Activated CD8-positive, alpha-beta T cell treated with anti-CD3 and anti-CD28 coated beads for 36 hours (primary cell): Measurements from ENCODE around the gene LRP1. TPM values are rescaled to one million over a fixed set of nuclear protein-coding genes. Genes with fewer than 3 reads are reported as not detected.

Experiments
- ATAC-seq: fragments of 200-7000 bp; cut with Tn5 transposase; one replicate; pipeline ENCODE4 v1.10.0; 2021; ENCODE audit warnings: mild to moderate bottlenecking, moderate library complexity
- CTCF ChIA-PET: fragments of 350-600 bp; sonication (Branson Sonifier 250); formaldehyde crosslinking; loops from one replicate; lab custom pipeline; 2021; ENCODE audit warnings: antibody characterized with exemption; lab: Charles Lee
- POLR2A ChIA-PET: fragments of 350-600 bp; sonication (Branson Sonifier 250); formaldehyde crosslinking; loops from one replicate; lab custom pipeline; 2021; ENCODE audit warnings: antibody characterized with exemption; lab: Charles Lee
- DNase-seq: peaks from one replicate; pipeline ENCODE4 v3.0.0-alpha.2; 2020
- H3K27ac Mint-ChIP-seq: one replicate; pipeline ENCODE4 v1.8.0; 2021; ENCODE audit warnings: mild to moderate bottlenecking, mixed read lengths
- H3K27me3 Mint-ChIP-seq: one replicate; pipeline ENCODE4 v1.8.0; 2021; ENCODE audit warnings: mixed read lengths
- H3K36me3 Mint-ChIP-seq: one replicate; pipeline ENCODE4 v1.8.0; 2021; ENCODE audit warnings: low read depth, mixed read lengths
- H3K4me1 Mint-ChIP-seq: one replicate; pipeline ENCODE4 v1.8.0; 2021; ENCODE audit warnings: low read depth, mixed read lengths
- H3K4me3 Mint-ChIP-seq: one replicate; pipeline ENCODE4 v1.8.0; 2021; ENCODE audit warnings: mild to moderate bottlenecking, moderate library complexity, mixed read lengths
- H3K9me3 Mint-ChIP-seq: one replicate; pipeline ENCODE4 v1.8.0; 2021; ENCODE audit warnings: mixed read lengths
- intact Hi-C: fragments of 100-400 bp; cut with micrococcal nuclease; formaldehyde crosslinking; loops from one replicate; pipeline ENCODE4 v1.10.0; 2022
- total RNA-seq, 2 experiments: library from RNA; stranded (reverse); gene quantifications; one replicate each; pipeline ENCODE4 v1.2.3, GENCODE V29; 2021
- TF ChIP-seq, protein P1 (sequence below): fragments of 200-600 bp; IDR thresholded peaks from one replicate; pipeline ENCODE4 v1.8.0; 2022; ENCODE audit warnings: antibody characterized with exemption, mild to moderate bottlenecking

Gene LRP1
- total RNA-seq, 2 experiments from 2014 or later = 1.5 to 1.9 TPM

DNA sequence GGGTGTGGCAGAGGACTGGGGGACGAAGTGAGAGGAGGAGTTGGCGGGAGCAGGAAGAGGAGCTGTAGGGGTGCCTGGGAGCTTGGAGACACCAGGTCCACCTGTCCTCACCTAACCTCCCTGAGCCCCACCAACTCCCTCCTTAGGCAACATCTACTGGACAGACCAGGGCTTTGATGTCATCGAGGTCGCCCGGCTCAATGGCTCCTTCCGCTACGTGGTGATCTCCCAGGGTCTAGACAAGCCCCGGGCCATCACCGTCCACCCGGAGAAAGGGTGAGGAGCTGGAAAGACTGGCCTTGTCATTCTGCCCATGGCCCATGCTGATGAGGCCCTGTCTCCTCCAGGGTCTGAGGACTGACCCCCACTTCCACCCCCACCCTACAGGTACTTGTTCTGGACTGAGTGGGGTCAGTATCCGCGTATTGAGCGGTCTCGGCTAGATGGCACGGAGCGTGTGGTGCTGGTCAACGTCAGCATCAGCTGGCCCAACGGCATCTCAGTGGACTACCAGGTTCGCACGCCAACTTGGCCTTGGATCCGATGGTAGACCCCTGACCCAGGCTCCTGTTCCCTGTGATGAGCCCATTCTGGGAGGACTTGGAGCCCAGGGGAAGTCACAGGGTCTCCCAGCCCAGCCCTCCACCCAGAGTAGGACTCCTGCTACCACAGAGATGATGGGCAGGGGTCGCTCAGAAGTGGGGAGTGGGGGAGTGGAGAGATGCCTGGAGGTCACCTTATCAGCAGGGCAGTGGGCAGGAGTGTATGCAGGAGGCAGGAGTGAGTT is 55.8 kb downstream of the LRP1 start:
- TF ChIP-seq, protein P1, sequence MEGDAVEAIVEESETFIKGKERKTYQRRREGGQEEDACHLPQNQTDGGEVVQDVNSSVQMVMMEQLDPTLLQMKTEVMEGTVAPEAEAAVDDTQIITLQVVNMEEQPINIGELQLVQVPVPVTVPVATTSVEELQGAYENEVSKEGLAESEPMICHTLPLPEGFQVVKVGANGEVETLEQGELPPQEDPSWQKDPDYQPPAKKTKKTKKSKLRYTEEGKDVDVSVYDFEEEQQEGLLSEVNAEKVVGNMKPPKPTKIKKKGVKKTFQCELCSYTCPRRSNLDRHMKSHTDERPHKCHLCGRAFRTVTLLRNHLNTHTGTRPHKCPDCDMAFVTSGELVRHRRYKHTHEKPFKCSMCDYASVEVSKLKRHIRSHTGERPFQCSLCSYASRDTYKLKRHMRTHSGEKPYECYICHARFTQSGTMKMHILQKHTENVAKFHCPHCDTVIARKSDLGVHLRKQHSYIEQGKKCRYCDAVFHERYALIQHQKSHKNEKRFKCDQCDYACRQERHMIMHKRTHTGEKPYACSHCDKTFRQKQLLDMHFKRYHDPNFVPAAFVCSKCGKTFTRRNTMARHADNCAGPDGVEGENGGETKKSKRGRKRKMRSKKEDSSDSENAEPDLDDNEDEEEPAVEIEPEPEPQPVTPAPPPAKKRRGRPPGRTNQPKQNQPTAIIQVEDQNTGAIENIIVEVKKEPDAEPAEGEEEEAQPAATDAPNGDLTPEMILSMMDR = no peak
- Mint-ChIP-seq H3K36me3 (no peaks in the 10 kb centered on the region), H3K27me3 (no peaks in the 10 kb centered on the region), H3K27ac (no peak overlapping the region), H3K4me3 (no peak overlapping the region), H3K4me1 (no peaks in the 10 kb centered on the region), H3K9me3 (no peaks in the 10 kb centered on the region)
- DNase-seq (no peak), ATAC-seq (no peak)
- CTCF ChIA-PET = interaction anchor here (1.0 to 12.3 kb wide), 15 partner anchors 9 to 424 kb away, joined by 3 to 143 read pairs (median 4); partner anchors contain the start of gene LRP1
- intact Hi-C loops = loop anchor here (5.0 kb wide), 1 partner anchor 62 kb away; no protein-coding TSS in a partner anchor
- POLR2A ChIA-PET = interaction anchor here (0.9 to 1.3 kb wide), 3 partner anchors 56 to 72 kb away, joined by 3 read pairs; partner anchors contain the start of gene LRP1

- TF ChIP-seq, protein P1 = no peak
- no peak for ATAC-seq
- no peaks in the 10 kb centered on the region for H3K36me3 Mint-ChIP-seq
- H3K4me3 Mint-ChIP-seq = no peak overlapping the region
- intact Hi-C loops = no loop called here
- no peaks in the 10 kb centered on the region for H3K4me1 Mint-ChIP-seq
- no peaks in the 10 kb centered on the region for H3K27me3 Mint-ChIP-seq
- ChIA-PET CTCF (interaction anchor here (1.0 to 12.3 kb wide), 8 partner anchors 13 to 198 kb away, joined by 3 to 143 read pairs (median 4); partner anchors contain the start of gene LRP1), POLR2A (no interaction called here)
- H3K27ac Mint-ChIP-seq = no peak overlapping the region
- no peak for DNase-seq
- H3K9me3 Mint-ChIP-seq = no peaks in the 10 kb centered on the region
Observed at GRCh38 chr12:57185403-57185802, 57.1 kb downstream of the LRP1 start.

GRCh38 chr12:57185906-57186508 is 57.7 kb downstream of the LRP1 start:
- Mint-ChIP-seq H3K27ac (no peak overlapping the region), H3K27me3 (no peaks in the 10 kb centered on the region), H3K4me3 (no peak overlapping the region), H3K36me3 (no peaks in the 10 kb centered on the region), H3K4me1 (no peaks in the 10 kb centered on the region), H3K9me3 (no peaks in the 10 kb centered on the region)
- TF ChIP-seq, protein P1 = no peak
- ChIA-PET CTCF (interaction anchor here (0.8 to 12.3 kb wide), 10 partner anchors 10 to 198 kb away, joined by 3 to 116 read pairs (median 4); partner anchors contain the start of gene LRP1), POLR2A (interaction anchor here (0.9 kb wide), 2 partner anchors 10 to 96 kb away, joined by 3 to 4 read pairs; no protein-coding TSS in a partner anchor)
- DNase-seq (no peak), ATAC-seq (no peak)
- intact Hi-C loops = no loop called here

- Mint-ChIP-seq H3K36me3 (no peaks in the 10 kb centered on the region), H3K27ac (no peak overlapping the region), H3K4me3 (no peak overlapping the region), H3K27me3 (no peaks in the 10 kb centered on the region), H3K9me3 (no peaks in the 10 kb centered on the region), H3K4me1 (no peaks in the 10 kb centered on the region)
- ATAC-seq (no peak), DNase-seq (no peak)
- TF ChIP-seq, protein P1 = no peak
- intact Hi-C loops = no loop called here
- ChIA-PET CTCF (interaction anchor here (1.0 to 12.3 kb wide), 5 partner anchors 15 to 429 kb away, joined by 3 to 116 read pairs (median 17); no protein-coding TSS in a partner anchor), POLR2A (interaction anchor here (0.9 to 1.4 kb wide), 2 partner anchors 9 to 53 kb away, joined by 3 read pairs; no protein-coding TSS in a partner anchor)
Observed at GRCh38 chr12:57187222-57188089, 59.2 kb downstream of the LRP1 start.
